BJ (cell line): ENCODE results near the gene SPTBN5. TPM values are rescaled to one million over a fixed set of nuclear protein-coding genes. Genes with fewer than 3 reads are reported as not detected.

Experiments
- CTCF ChIA-PET: fragments of 350-600 bp; formaldehyde crosslinking; extraction: SDS; loops from one replicate; lab custom pipeline; 2021; ENCODE audit warnings: antibody characterized with exemption, inconsistent platforms; lab: Yijun Ruan, JAX
- POLR2A ChIA-PET: fragments of 300-600 bp; sonication (Branson Sonifier 250); formaldehyde crosslinking; extraction: SDS; loops from one replicate; lab custom pipeline; 2021; ENCODE audit warnings: antibody characterized with exemption; lab: Charles Lee
- DNase-seq: peaks from one replicate; pipeline ENCODE4 v3.0.0-alpha.2; 2011; ENCODE audit warnings: low read depth
- H3K27me3 ChIP-seq: 2 replicates; pipeline ENCODE4 v1.6.0; 2011; ENCODE audit warnings: low read length; ENCODE audit not compliant: control insufficient read depth, insufficient read depth
- H3K36me3 ChIP-seq: 2 replicates; pipeline ENCODE4 v1.5.1; 2011; ENCODE audit warnings: low read length; ENCODE audit not compliant: control insufficient read depth, insufficient read depth
- H3K4me3 ChIP-seq: 2 replicates; pipeline ENCODE4 v1.5.1; 2011; ENCODE audit warnings: low read depth, mild to moderate bottlenecking, control low read depth, low read length
- polyA plus RNA-seq: library from polyadenylated mRNA; depleted of rRNA; stranded (reverse); fragments of >200 nt; gene quantifications from 2 replicates; pipeline ENCODE4 v1.2.3, GENCODE V29; 2011
- TF ChIP-seq, protein P1 (sequence below): IDR thresholded peaks from 2 replicates; pipeline ENCODE4 v1.5.1; 2011; ENCODE audit warnings: low read depth, mild to moderate bottlenecking, control low read depth, inconsistent platforms, low read length, moderate library complexity; ENCODE audit not compliant: insufficient read depth

Gene SPTBN5
- polyA plus RNA-seq, 1 experiment: 0.04 TPM

GRCh38 chr15:41847981-41848380, 45.9 kb downstream of the SPTBN5 start:
- peaks cover 4% of the 10 kb centered on the region for H3K27me3 ChIP-seq
- CTCF ChIA-PET: interaction anchor here (1.6 kb wide), 1 partner anchor 13 kb away, joined by 3 read pairs; no protein-coding TSS in a partner anchor
- no peak overlapping the region for H3K4me3 ChIP-seq
- TF ChIP-seq, protein P1, sequence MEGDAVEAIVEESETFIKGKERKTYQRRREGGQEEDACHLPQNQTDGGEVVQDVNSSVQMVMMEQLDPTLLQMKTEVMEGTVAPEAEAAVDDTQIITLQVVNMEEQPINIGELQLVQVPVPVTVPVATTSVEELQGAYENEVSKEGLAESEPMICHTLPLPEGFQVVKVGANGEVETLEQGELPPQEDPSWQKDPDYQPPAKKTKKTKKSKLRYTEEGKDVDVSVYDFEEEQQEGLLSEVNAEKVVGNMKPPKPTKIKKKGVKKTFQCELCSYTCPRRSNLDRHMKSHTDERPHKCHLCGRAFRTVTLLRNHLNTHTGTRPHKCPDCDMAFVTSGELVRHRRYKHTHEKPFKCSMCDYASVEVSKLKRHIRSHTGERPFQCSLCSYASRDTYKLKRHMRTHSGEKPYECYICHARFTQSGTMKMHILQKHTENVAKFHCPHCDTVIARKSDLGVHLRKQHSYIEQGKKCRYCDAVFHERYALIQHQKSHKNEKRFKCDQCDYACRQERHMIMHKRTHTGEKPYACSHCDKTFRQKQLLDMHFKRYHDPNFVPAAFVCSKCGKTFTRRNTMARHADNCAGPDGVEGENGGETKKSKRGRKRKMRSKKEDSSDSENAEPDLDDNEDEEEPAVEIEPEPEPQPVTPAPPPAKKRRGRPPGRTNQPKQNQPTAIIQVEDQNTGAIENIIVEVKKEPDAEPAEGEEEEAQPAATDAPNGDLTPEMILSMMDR: no peak
- POLR2A ChIA-PET: no interaction called here
- peaks cover 3% of the 10 kb centered on the region for H3K36me3 ChIP-seq
- no peak for DNase-seq

GRCh38 chr15:41847206-41847605, 46.6 kb downstream of the SPTBN5 start:
- Histone ChIP-seq H3K27me3 (peaks cover 2% of the 10 kb centered on the region), H3K4me3 (no peak overlapping the region), H3K36me3 (peaks cover 3% of the 10 kb centered on the region)
- TF ChIP-seq, protein P1: no peak
- CTCF ChIA-PET: interaction anchor here (1.6 kb wide), 1 partner anchor 14 kb away, joined by 3 read pairs; no protein-coding TSS in a partner anchor
- POLR2A ChIA-PET: no interaction called here
- no peak for DNase-seq

DNA sequence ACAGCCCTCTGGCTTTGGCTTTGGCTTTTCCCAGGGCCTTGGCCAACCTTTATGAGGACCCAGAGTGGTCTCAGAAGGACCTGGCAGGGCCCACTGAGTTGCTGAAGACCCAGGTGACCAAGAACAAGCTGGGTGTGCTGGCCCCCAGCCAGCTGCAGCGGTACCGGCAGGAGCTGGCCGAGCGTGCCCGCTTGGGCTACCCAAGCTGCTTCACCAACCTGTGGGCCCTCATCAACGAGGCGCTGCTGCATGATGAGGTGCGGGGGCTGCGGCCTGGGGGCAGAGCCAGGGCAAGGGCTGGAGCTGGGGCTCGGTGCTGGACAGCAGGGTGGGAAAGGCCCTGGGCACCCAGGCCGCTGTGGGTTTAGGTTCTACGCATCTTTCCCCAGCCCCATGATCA, 49.0 kb downstream of the SPTBN5 start:
- POLR2A ChIA-PET: no interaction called here
- CTCF ChIA-PET: interaction anchor here (1.1 kb wide), 1 partner anchor 12 kb away, joined by 3 read pairs; no protein-coding TSS in a partner anchor

DNA sequence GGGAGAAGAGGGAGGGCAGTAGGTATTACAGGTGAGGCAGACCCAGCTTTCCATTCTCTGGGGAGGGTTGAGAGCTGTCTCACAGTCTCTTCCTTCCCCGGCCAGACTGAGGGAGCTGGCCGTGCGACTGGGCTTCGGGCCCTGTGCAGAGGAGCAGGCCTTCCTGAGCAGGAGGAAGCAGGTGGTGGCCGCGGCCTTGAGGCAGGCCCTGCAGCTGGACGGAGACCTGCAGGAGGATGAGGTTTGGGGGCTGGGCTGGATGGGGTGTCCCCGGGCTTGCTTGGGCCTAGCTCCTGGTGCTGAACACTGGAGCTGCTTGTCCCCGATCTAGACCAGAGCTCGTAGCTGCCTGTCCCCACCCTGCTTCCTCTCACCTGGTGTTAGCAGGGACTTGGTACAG, 50.3 kb downstream of the SPTBN5 start:
- no peaks in the 10 kb centered on the region for H3K27me3 ChIP-seq
- ChIA-PET POLR2A (no interaction called here), CTCF (no interaction called here)
- H3K36me3 ChIP-seq: peaks cover 5% of the 10 kb centered on the region
- H3K4me3 ChIP-seq: no peak overlapping the region
- no peak for DNase-seq
- TF ChIP-seq, protein P1: no peak

More for the DNA sequence above, 49.0 kb downstream of the SPTBN5 start:
- DNase-seq: no peak
- TF ChIP-seq, protein P1: no peak
- no peaks in the 10 kb centered on the region for H3K27me3 ChIP-seq
- peaks cover 3% of the 10 kb centered on the region for H3K36me3 ChIP-seq
- H3K4me3 ChIP-seq: no peak overlapping the region

- DNase-seq: no peak
- CTCF ChIA-PET: no interaction called here
- POLR2A ChIA-PET: no interaction called here
- Histone ChIP-seq H3K4me3 (no peak overlapping the region), H3K36me3 (peaks cover 1% of the 10 kb centered on the region), H3K27me3 (no peaks in the 10 kb centered on the region)
- TF ChIP-seq, protein P1: no peak
Observed at GRCh38 chr15:41842229-41842628, 51.6 kb downstream of the SPTBN5 start.
